Small intestine (tissue), 7 donors: ENCODE data around the gene CFAP100. TPM values are rescaled to one million over a fixed set of nuclear protein-coding genes. Genes with fewer than 3 reads are reported as not detected.

ENCODE experiments used
- DNase-seq, 2 donors: peaks; one replicate each; pipeline versions ENCODE4 v3.0.0 to v3.0.0-alpha.2; 2013
- FAIRE-seq: peaks from 2 replicates; lab custom pipeline; 2012; peaks lifted over from hg19 to GRCh38; lab: Jason Lieb, UNC
- H3K27ac ChIP-seq, 3 donors: one replicate each; pipeline ENCODE4 v1.5.1; 2013; ENCODE audit warnings: low read length in 2 of 3, mild to moderate bottlenecking in 2 of 3, control low read depth in 1 of 3, inconsistent platforms in 1 of 3, low read depth in 1 of 3, moderate library complexity in 1 of 3
- H3K27me3 ChIP-seq, 3 donors: one replicate each; pipeline ENCODE4 v1.6.1; 2013; ENCODE audit warnings: low read length in 3 of 3, inconsistent platforms in 1 of 3; ENCODE audit not compliant: control insufficient read depth in 3 of 3, insufficient read depth in 3 of 3
- H3K36me3 ChIP-seq, 3 donors: one replicate each; pipeline ENCODE4 v1.6.1; 2013; ENCODE audit warnings: low read length in 3 of 3, inconsistent platforms in 1 of 3, low read depth in 1 of 3, mild to moderate bottlenecking in 1 of 3, moderate library complexity in 1 of 3; ENCODE audit not compliant: control insufficient read depth in 3 of 3, insufficient read depth in 2 of 3
- H3K4me1 ChIP-seq, 3 donors: one replicate each; pipeline ENCODE4 v1.6.1; 2013; ENCODE audit warnings: low read length in 2 of 3, inconsistent platforms in 1 of 3, low read depth in 1 of 3, mild to moderate bottlenecking in 1 of 3, moderate library complexity in 1 of 3; ENCODE audit not compliant: control insufficient read depth in 3 of 3, insufficient read depth in 2 of 3
- H3K4me3 ChIP-seq, 3 donors: one replicate each; pipeline ENCODE4 v1.5.1; 2013; ENCODE audit warnings: low read length in 3 of 3, control low read depth in 1 of 3, inconsistent platforms in 1 of 3, low read depth in 1 of 3, mild to moderate bottlenecking in 1 of 3, moderate library complexity in 1 of 3
- H3K9me3 ChIP-seq, 2 donors: one replicate each; pipeline ENCODE4 v1.6.1; 2013; ENCODE audit warnings: low read depth in 1 of 2, low read length in 1 of 2; ENCODE audit not compliant: control insufficient read depth in 2 of 2, insufficient read depth in 1 of 2
- WGBS, 3 donors: extraction: QIAGEN DNeasy Blood & Tissue Kit; methylation state at CpG; one replicate each; pipeline ENCODE4 v1.1.7; 2013; 5-methylcytosine and 5-hydroxymethylcytosine counted together
- polyA plus RNA-seq, 4 donors: library from polyadenylated mRNA; stranded (reverse) in 3 of 4; unstranded in 1 of 4; fragments of 200-250 nt in 3 of 4; fragments of 120-200 nt in 1 of 4; gene quantifications; one replicate each; pipeline versions ENCODE4 v1.2.1 to v1.2.3, GENCODE V29; 2013
- donor health status: healthy with polysubstance abuse.
- donor health status: control.
- donor health status: control.
- donor health status: Bipolar disorder and iron deficiency.
- donor health status: healthy.

CFAP100 gene
- polyA plus RNA-seq, 4 donors = 0.53 TPM; not detected in 3

GRCh38 chr3:126360714-126361060 is 34.0 kb upstream of the CFAP100 start:
- Histone ChIP-seq H3K27me3 (peaks cover 0 to 53% (median 7%) of the 10 kb centered on the region in 3 donors), H3K4me3 (no peak overlapping the region), H3K27ac (no peak overlapping the region), H3K9me3 (peaks cover 0 to 6% of the 10 kb centered on the region in 2 donors), H3K4me1 (peaks cover 0 to 15% (median 0%) of the 10 kb centered on the region in 3 donors), H3K36me3 (no peaks in the 10 kb centered on the region)
- FAIRE-seq = no peak
- WGBS, 3 donors = 70 to 75% (median 71%) methylated on average over 3 of the region's 3 CpGs
- DNase-seq = no peak

DNA sequence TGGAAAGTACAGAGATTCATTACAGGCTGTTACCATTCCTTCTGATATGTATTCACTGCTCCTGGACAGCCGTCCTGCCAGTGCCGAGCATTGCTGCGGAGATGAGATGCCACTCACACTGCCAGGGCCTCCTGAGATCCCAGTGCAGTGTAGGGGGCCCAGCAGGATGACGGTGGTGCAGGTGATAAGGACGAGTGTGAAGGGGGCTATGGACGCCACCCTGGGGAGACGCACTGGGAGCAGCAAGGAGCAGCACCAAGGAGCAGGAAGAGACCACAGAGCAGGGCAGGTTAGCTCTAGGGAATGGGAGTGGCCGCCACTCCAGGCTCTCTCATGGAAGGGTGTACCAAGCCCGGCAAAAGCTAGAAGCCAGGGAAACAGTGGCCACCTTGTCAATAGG is 33.5 kb upstream of the CFAP100 start:
- Histone ChIP-seq H3K36me3 (no peaks in the 10 kb centered on the region), H3K27ac (no peak overlapping the region), H3K9me3 (peaks cover 0 to 6% of the 10 kb centered on the region in 2 donors), H3K27me3 (peaks cover 0 to 50% (median 7%) of the 10 kb centered on the region in 3 donors), H3K4me3 (no peak overlapping the region), H3K4me1 (peaks cover 0 to 10% (median 0%) of the 10 kb centered on the region in 3 donors)
- 69 to 79% (median 72%) methylated on average over 9 of the region's 9 CpGs for WGBS, 3 donors
- no peak for FAIRE-seq
- no peak for DNase-seq

DNA sequence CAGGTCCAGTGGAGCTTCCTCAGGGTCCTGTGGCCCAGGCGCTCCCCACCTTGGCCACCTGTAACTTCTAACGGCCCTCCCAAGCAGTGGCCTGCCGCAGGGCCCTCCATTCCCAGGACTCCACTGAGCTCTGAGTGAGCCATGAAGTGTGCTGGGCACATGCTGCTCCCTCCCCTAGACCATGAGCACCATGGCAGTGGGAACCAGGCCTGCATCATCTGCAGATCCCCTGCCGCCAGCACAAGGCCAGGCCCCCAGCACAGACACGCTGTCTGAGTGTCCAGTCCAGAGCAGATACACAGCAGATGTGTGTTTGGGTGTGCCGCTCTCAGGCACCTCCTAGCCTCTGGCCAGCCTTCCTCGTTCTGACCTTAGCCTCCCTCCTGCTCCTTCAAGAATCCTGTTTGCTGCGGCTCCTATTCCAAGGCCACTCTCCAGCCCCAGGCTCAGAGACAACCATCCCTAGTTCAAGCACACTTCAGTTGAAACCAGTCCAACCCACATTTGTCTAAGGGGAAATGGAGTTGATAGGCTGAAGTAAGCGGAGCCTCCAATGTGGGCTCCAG is 30.5 kb upstream of the CFAP100 start:
- no peak overlapping the region for H3K27ac ChIP-seq
- no peak for FAIRE-seq

GRCh38 chr3:126364731-126365301 is 29.9 kb upstream of the CFAP100 start:
- 78 to 85% (median 84%) methylated on average over 5 of the region's 5 CpGs for WGBS, 3 donors
- Histone ChIP-seq H3K27me3 (peaks cover 0 to 23% (median 3%) of the 10 kb centered on the region in 3 donors), H3K4me1 (no peaks in the 10 kb centered on the region), H3K36me3 (no peaks in the 10 kb centered on the region), H3K27ac (no peak overlapping the region), H3K9me3 (no peaks in the 10 kb centered on the region), H3K4me3 (no peak overlapping the region)
- FAIRE-seq (no peak), DNase-seq (no peak)

More for the DNA sequence above, 30.5 kb upstream of the CFAP100 start:
- no peaks in the 10 kb centered on the region for H3K9me3 ChIP-seq
- no peak overlapping the region for H3K4me3 ChIP-seq
- H3K4me1 ChIP-seq = no peaks in the 10 kb centered on the region
- 88 to 93% (median 90%) methylated on average over 9 of the region's 9 CpGs for WGBS, 3 donors
- no peak for DNase-seq
- no peaks in the 10 kb centered on the region for H3K36me3 ChIP-seq
- H3K27me3 ChIP-seq = peaks cover 0 to 27% (median 5%) of the 10 kb centered on the region in 3 donors

DNA sequence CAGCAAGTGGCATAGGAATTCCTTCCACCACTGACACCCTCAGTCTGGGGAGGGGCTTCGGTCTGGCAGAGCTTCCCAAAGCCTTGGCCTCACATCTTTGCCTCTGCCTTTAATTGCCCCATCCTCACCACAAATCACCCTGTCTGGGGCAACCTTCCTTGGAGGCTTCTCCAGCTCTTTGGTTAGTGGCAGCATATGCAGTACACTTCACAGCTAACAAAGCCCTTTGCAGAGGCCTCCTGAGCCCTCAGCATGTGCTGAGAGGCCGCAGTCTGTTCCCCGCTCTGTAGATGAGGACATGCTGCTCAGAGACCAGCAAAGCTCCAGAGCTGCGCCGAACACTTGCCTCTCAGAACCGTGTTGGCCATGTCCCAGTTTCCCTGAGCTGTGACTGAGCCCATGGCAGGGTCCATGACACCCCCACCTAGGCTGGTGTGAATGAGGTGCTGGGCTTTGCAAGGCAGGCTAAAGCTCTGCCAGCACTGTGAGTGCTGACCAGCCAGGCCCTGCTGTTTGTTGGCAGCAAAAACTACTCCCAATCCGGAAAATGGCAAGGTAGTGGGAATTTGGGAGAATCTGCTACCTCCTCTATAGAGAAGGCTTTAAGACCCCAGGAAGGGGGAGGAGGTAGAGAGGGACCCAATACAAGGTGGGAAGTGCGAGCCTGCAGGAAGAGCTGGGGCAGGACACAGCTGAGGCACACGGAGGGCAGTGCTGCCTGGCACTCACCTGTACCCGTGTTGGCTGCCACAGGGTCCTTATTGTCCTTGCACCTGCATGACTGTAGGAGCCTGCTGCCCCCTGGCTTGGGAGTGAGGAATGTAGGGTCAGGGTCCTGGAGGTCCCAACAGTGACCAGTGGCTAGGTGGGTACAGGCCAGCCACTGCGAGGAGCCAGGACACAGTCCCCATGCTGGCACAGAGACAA is 29.1 kb upstream of the CFAP100 start:
- Histone ChIP-seq H3K27ac (no peak overlapping the region), H3K9me3 (no peaks in the 10 kb centered on the region), H3K36me3 (no peaks in the 10 kb centered on the region), H3K4me3 (no peak overlapping the region), H3K4me1 (no peaks in the 10 kb centered on the region), H3K27me3 (peaks cover 0 to 15% (median 0%) of the 10 kb centered on the region in 3 donors)
- WGBS, 3 donors = 85 to 95% (median 91%) methylated on average over 11 of the region's 11 CpGs
- FAIRE-seq = no peak
- no peak for DNase-seq

DNA sequence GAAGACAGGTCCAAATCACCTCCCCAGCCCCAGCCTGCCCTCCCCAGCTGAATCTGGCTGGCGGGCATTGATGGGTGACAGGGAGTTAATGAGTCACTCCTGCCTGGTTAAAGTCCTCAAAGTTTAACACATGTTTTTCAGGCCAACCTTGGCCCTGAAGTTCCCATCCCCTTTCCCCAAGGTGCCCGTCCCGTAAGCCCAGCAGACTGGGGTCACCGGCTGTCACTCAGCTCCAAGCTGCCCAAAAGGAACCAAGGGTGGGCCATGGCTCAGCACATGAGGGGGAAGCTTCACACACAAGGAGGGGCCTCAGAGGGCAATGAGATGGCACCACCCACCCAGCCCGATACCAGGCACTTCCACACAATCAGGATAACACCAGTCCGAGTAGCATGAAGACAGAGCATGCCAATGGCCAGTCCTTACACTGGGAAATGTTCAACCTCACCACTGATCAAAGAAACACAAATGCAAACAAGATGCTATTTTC is 27.3 kb upstream of the CFAP100 start:
- no peak overlapping the region for H3K4me3 ChIP-seq
- H3K9me3 ChIP-seq = no peaks in the 10 kb centered on the region
- H3K27ac ChIP-seq = no peak overlapping the region
- no peaks in the 10 kb centered on the region for H3K4me1 ChIP-seq
- peaks cover 0 to 3% (median 0%) of the 10 kb centered on the region in 3 donors for H3K27me3 ChIP-seq
- H3K36me3 ChIP-seq = no peaks in the 10 kb centered on the region
- no peak for FAIRE-seq
- peak; percentile 15 to 40 for DNase-seq
- WGBS, 3 donors = 49 to 75% (median 57%) methylated on average over 6 of the region's 6 CpGs

DNA sequence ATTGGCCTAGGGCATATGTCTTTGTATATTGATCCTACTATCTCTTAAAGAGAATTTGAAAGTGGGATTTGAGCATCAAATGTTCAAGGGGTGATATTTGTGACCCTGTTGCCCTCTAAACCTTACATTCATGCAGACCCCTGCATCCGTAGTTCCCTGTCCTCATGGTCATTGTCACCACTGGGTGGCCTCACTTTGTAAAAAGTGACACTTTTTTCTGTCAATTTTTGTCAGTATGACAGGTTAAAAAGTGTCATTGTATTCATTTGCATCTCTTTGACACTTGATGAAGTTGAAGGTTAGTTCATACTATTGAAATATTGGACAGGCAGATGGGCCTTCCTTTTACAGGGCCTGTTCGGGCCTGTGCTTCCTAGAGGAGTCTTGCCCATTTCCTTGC is 25.2 kb upstream of the CFAP100 start:
- no peak for FAIRE-seq
- Histone ChIP-seq H3K36me3 (no peaks in the 10 kb centered on the region), H3K4me3 (no peak overlapping the region), H3K27ac (no peak overlapping the region), H3K27me3 (no peaks in the 10 kb centered on the region), H3K4me1 (no peaks in the 10 kb centered on the region), H3K9me3 (no peaks in the 10 kb centered on the region)
- 83 to 90% (median 89%) methylated on average over 2 of the region's 2 CpGs for WGBS, 3 donors
- no peak for DNase-seq

DNA sequence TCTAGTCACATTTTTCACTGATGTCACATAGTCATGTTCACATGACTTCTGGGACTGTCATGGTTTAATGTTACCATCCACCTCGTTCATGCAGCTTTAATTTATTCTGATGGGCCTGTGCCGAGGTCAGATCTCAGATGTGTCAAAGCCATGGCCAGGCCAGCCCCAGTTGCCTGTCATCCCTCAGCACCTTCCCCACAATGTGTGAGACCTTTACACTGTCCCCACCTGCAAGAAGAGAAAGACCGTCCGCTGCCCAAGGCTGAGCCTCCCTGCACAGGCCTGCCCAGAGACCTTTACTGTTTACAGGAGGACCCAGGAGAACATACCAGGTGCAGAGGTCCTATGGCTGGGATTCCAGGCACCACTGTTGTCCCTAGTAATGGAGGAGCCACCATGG is 24.7 kb upstream of the CFAP100 start:
- no peaks in the 10 kb centered on the region for H3K36me3 ChIP-seq
- H3K4me3 ChIP-seq = no peak overlapping the region
- DNase-seq = no peak
- no peaks in the 10 kb centered on the region for H3K27me3 ChIP-seq
- no peak overlapping the region for H3K27ac ChIP-seq
- H3K9me3 ChIP-seq = no peaks in the 10 kb centered on the region
- 61 to 70% (median 62%) methylated on average over 4 of the region's 4 CpGs for WGBS, 3 donors
- no peaks in the 10 kb centered on the region for H3K4me1 ChIP-seq
- FAIRE-seq = no peak
